ENCODE data around the gene PGF.
A peak's percentile ranks its signal among the peaks of the same experiment; 100 is the strongest.
"Not testable (repeated sequence)": the region's sequence is repeated elsewhere in the genome, so short reads cannot be mapped to it uniquely, and the experiment has no call there.

PGF gene

DNA sequence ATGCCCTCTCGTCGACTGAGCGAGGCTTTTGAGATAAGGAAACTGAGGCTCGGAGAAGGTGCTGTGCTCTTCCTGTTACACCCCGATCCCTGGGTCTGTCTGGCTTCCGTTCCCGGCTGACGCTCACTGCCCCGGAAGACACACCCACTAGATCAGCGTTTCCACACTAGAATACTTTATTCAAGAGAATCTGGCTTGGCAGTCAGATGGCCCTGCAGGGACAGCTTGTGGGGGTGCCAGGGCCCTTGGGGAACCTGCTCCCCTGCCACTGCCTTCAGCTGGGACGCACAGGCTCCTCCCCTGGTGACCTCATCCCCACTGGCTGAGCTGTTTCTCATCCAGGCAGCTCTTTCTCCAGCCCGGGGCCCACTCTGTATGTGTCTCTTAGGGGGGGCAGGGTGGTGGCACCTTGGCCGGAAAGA lies 13.7 kb downstream of the PGF start:
- peak; percentile 52 for DNase-seq

DNA sequence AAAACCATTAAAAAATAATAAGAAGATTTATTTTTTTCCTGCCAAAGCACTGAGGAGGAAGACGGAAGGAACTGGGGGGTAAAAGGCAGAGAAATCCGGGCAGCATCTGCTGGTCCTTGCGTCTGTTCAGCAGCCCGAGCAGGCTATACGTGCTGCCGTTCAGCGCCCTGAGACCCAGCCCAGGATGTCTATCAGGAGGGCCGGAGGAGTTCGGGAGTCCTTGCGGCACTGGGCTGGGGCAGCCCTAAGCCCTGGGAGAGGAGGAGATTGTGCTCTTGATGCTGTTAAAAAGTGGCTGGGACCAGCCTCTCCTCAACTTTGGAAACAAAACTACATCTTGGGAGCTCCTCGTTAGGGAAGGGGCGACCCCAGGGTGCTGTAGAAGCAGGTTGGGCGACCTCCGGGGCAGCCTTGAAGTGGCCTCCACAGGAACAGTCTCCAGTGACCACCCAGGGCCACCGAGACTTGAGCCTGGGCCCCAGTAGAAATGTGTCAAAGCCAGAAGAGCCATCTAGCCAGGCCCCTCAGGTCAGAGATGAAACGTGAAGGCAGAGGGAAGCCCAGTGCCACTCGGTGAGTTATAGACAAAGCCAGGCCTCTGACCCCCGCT lies 14.3 kb downstream of the PGF start:
- DNase-seq: no peak

DNA sequence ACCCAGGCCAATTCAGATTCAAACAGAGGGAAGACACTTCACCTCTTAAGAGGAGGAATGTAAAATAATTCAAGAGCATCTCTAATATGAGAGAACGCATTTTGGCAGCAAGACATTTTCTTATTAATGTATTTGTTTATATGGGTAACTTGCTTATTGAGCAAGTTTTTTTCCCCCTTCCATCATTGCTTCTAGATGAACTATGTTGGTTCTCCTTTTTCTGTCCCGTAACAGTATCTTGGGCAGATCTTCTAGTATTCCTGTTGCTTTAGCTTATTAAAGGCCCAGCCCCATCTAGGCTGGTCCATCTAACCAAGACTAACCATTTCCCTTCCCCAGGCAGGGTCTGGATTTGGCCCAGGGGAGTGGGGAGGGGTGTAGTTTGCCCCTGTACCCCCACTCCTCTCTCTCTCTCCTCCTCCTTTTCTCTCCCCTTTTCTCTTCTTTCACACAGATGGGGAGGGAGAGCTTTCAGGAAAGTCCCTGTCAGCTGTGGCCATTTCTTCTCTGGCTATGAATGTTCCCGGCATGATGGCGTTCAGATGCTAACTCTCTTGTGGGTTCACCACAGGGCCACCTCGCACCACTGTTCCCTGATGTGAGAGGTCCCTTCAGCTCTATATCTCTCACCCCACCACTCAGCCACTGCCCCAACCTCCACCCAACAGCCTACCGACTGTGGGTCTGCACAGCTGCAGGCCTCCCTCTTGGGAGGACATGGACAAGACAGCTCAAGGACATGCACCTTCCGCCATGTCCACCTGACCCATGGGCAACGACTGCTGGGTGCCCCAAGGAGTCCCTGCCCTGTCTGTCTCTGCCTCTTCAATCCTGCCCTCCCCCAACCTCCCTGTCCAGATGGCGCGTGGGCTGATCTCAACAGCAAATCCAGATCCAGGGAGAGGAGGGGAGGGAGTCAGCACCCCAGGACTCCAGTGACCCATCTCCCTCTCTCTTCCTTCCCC lies 16.6 kb downstream of the PGF start:
- no peak for DNase-seq

DNA sequence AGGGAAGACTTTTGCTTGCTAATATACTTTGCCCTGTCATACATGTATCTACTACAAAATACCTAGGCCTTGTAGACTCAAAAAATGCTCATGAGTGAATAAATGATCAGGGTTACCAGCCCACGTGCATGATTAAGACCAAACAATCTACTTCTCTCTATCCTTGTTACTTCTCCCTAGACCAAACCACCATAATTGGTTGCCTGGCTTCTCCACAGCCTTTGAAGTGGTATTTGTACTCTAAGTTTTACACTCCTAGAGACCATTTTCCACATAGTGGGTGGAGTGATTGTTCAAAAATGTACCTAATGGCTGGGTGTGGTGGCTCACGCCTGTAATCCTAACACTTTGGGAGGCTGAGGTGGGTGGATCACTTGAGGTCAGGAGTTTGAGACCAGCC lies 18.2 kb downstream of the PGF start:
- DNase-seq: no peak

DNA sequence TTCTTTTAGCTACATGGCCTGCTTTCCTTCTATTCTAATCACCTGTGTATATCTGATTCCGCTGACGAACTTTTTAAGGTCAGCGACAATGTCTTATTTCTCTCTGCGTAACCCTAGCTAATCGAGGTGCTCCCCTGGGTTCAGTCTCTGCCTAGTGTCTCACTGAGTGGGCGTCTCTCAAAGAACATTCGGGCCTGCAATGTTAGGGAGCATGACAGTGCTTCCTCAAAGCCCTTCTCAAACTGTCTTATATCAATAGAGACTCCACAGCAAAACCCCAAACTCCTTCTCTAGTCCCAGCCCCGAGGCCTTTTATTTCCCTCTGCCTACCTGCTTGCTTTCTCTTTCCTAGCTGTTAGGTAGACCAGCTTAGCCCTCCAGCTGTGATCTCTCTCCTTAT lies 18.7 kb downstream of the PGF start:
- DNase-seq: no peak

GRCh38 chr14:74936151-74936550 lies 19.2 kb downstream of the PGF start:
- DNase-seq: no peak

GRCh38 chr14:74935360-74935680 lies 20.1 kb downstream of the PGF start:
- DNase-seq: no peak

DNA sequence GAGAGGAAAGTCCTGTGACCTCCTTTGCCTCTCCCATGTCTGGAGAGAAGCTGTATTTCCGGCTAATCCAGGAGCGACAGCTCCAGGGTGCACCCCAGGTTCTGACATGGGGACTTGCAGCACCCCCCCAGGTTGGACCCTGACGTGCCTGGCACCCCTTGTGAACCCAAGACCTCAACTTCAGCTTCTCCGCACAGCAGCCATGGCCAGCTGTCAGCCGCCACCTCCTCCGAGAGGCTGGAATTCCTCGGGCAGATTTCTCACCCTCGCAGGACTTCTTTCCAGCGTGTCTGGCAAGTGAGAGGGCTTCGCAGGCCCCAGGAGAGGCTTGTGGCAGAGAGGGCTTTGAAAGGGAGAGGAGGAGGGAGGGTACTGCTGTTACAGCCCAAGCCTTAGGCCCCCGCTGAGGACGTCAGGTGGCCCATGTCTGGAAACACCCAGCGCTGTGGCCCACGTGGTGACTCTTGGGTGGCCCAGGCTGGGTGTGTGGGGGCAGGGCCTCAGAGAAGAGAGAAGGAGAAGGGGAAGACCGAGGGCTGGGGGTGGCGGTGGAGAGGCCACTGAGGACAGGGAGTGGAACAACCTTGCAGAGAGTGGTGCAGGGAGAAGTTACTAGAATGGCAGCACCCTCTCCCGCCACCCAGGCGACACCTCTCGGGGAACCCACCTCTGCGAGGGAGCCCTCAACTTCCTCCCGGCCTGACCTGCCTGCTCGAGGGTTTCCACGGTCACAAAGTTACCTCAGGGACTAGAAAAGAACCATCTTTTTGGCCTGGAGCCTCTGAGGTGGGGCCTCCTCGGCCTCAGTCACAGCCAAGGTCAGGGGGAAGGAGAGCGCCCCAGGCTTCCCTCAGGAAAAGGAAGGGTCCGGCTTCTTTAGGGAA lies 20.7 kb downstream of the PGF start:
- peak; percentile 71 for DNase-seq

DNA sequence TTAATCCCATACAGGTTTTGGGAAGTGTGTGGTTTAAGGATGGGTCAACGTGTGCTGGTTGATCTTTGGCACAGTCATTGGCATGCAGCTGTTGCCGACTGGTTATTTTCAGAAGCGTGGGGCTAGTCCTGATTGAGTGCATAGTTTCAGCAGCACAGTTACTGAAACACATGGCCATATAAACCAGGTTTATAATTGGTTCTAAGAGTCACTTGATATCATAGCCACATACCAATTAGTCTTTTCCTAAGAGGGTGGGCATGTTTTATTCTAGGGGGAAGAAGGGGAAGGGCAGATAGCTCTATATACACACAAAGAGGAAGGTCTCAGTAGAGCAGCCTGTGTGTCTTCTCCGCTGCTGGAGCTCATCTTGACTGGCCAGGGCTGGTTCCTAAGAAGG lies 21.4 kb downstream of the PGF start:
- DNase-seq: no peak

DNA sequence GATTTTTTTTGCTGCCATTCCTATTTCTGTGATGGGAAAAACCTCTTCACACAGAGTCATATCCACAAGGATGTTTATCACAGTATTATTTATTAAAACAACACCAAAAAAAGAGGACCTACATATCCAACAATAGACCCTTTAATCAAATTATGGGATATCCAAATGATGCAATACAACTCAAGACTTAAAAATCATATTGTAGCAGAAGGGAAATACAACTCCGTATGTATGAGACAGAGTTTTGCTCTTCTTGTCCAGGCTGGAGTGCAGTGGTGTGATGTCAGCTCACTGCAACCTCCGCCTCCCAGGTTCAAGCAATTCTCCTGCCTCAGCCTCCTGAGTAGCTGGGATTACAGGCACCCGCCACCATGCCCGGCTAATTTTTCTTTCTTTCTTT lies 22.5 kb downstream of the PGF start:
- not testable (repeated sequence) for DNase-seq

DNA sequence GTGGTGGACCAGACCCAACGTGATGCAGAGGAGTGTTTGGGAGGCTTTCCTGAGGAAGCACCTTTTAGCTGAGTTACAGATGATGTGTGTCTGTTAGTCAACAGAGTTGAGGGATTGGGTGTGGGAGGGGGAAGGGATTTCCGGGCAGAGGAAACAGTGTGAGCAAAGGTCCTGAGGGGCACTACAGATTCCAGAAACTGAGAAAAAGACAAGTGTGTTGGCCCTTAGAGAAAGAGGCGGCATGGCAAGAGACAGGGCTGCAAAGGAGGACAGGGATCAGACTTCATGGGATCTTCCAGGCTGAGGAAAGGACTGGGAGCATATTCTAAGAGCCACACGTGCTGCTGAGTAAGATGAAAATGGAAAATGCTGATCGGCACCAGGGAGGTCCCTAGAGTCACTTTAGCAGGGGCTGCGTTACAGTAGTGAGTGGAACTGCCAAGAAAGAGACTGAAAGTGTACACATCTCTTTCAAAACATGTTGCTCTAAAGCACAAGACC lies 22.9 kb downstream of the PGF start:
- no peak for DNase-seq

- DNase-seq: not testable (repeated sequence)
Measured at GRCh38 chr14:74931744-74932143, 23.7 kb downstream of the PGF start.

DNA sequence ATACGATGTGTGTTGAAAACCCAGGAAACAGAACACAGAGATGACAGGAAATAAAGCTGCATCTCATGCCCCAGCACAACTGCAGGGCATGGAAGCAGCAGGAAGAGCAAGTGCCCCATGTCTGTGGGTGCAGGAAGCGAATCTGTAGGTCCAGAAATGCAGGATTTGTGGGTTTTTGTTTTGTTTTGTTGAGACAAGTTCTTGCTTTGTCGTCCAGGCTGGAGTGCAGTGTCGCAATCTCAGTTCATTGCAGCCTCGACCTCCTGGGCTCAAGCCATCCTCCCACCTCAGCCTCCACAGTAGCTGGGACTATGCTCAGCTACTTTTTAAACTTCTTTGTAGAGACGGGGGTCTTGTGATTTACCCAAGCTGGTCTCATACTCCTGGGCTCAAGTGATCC lies 26.2 kb downstream of the PGF start:
- DNase-seq: no peak

DNA sequence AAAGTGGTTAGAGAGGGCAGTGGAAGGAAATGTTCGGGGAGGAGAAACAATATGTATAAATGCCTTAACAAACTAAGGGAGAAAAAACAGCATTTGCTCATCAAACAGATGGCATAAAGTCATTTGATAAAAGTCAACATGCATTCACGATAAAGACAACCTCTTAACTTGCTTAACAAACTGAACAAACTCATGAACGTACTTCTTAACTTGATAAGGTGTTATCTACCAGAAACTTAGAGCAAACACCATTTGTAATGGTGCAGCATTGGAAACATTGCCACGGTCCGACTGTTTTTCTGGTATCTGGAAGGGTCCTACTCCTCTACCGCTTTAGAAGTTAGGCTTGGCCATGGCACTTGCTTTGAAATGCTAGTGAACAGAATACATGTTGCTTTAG lies 28.2 kb downstream of the PGF start:
- DNase-seq: no peak

DNA sequence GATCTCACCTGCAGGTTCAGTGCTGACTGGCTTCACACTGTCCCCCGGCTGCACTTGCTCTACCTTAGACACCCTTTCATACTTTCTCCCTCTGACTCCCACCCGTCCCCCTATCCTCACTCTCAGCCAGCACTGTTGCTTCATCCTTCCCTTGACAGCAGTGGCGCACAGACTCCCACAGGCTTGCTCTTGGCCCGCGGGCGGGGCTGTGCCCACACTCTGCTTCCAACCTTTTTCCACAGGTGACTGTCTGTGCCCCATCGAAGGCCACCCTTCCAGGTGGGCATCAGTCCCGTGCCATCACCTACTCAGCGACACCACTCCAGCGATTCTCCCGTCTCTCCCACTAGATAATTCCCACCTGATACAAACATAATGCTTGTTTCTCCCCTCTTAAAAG lies 31.3 kb downstream of the PGF start:
- no peak for DNase-seq

DNA sequence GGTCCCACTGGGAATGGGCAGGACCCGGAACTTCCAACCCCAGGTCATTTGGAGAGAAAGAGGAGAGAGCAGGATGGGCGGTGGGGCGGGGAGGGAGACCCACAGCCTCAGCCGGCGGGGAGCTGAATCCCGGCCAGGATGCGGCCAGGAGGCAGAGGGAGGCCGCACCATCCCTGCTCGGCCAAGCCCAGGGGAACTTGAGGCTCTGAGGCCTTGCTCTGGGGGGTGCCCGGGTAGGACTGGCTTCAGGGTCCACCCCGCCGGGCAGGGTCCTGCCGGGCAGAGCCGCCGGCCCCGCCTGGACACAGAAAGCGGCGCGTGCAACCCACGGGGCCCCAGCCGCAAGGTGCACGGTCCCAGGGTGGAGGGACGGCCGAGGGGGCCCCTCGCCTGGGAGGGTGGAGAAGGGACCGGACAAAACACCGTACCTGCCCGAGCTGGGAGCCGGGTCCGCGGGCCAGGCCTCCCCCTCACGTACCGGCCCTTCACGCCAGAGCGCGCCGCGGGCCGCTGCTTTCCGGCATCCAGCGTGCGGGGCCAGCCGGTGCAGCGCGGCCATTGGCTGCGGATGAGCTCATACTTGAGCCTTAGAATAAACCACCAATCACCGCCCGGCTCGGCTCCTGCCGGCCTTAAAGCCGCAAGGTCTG lies 32.5 kb downstream of the PGF start, which contains the start of gene RPS6KL1:
Gene RPS6KL1 (minus strand): TSS at position 509 of the 650 bp plus-strand sequence. CDS start 1,719 bp downstream, outside the sequence.
- peak; percentile 65 for DNase-seq

- DNase-seq: no peak
Measured at GRCh38 chr14:74921987-74922751, 33.2 kb downstream of the PGF start.

GRCh38 chr14:74921053-74921620 lies 34.3 kb downstream of the PGF start:
- no peak for DNase-seq

- DNase-seq: no peak
Measured at GRCh38 chr14:74920281-74920680, 35.1 kb downstream of the PGF start.

DNA sequence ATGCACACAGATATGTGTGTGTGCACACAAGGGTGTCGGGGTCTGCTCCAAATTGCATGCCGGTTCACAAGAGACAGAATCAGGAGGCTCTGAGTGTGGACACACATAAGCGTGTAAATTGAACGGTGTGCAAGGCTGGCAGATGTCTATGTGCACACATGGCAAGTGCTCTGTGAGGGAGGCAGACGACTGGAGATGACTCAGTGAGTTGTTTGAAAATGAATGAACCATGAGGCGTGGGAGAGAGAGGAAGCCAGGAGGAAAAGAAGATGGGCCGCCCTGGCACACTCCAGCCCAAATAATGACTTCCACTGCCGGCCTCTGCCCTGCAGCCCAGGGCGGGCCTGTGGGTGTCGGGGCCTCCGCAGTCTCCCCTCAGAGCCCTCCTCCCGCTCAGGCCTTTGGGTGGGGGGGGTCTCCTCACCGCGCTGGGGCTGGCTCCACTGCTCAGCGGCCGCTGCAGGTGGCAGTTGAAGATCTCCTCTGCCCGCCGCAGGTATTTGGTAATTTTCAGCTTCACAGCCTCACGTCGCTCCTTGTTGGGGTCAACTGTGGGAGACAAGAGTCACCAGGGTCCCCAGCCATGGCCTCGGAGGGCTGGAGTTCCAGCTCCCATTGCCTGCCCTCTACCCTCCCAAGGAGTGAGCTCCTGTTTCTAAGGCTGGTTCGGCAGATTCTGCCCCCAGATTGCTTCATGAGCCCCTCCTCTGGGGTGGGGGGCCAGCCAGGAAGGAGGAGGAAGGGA lies 35.8 kb downstream of the PGF start:
- DNase-seq: no peak

Measured in fibroblast of skin of scalp (primary cell).